IMR-90 (cell line): Measurements from ENCODE around the gene SPINK4. TPM values are rescaled to one million over a fixed set of nuclear protein-coding genes. Genes with fewer than 3 reads are reported as not detected.

Experiments
- ATAC-seq: fragments of 200-7000 bp; cut with Tn5 transposase; 2 replicates; pipeline ENCODE4 v1.9.1; 2020; ENCODE audit warnings: low read depth, mild to moderate bottlenecking, moderate library complexity
- BruUV-seq: library from RNA; stranded (reverse); fragments of 400-500 nt; replicated peaks from 2 replicates; lab custom pipeline; 2021; lab: Mats Ljungman, UMichigan
- CTCF ChIA-PET: fragments of 300-600 bp; formaldehyde crosslinking; extraction: SDS; loops from one replicate; lab custom pipeline; 2021; ENCODE audit warnings: antibody characterized with exemption; lab: Yijun Ruan, JAX
- POLR2A ChIA-PET: fragments of 300-600 bp; sonication (Branson Sonifier 250); formaldehyde crosslinking; loops from one replicate; lab custom pipeline; 2022; ENCODE audit warnings: antibody characterized with exemption; ENCODE audit not compliant: unreplicated experiment; lab: Charles Lee
- DNase-seq: peaks from one replicate; pipeline ENCODE4 v3.0.0; 2013
- H2AFZ ChIP-seq: replicated peaks from 2 replicates; pipeline ENCODE3; 2013; ENCODE audit warnings: low read length, mild to moderate bottlenecking; ENCODE audit not compliant: poor library complexity
- H2AK5ac ChIP-seq: 2 replicates; pipeline ENCODE4 v1.6.1; 2013; ENCODE audit warnings: low read depth, low read length, inconsistent platforms
- H2AK9ac ChIP-seq: replicated peaks from 2 replicates; pipeline ENCODE3; 2013; ENCODE audit warnings: mild to moderate bottlenecking, low read depth, low read length, moderate library complexity; ENCODE audit not compliant: poor library complexity
- H2BK120ac ChIP-seq: 2 replicates; pipeline ENCODE4 v1.6.1; 2013; ENCODE audit warnings: low read depth, low read length, inconsistent platforms
- H2BK15ac ChIP-seq: 3 replicates; pipeline ENCODE4 v1.6.1; 2013; ENCODE audit warnings: low read depth, low read length, inconsistent platforms
- H2BK20ac ChIP-seq: 2 replicates; pipeline ENCODE4 v1.6.1; 2013; ENCODE audit warnings: low read depth, mild to moderate bottlenecking, inconsistent platforms, low read length, moderate library complexity
- H2BK5ac ChIP-seq: 2 replicates; pipeline ENCODE4 v1.6.1; 2013; ENCODE audit warnings: mild to moderate bottlenecking, low read depth, low read length, inconsistent platforms; ENCODE audit not compliant: poor library complexity, severe bottlenecking
- H3K14ac ChIP-seq: replicated peaks from 2 replicates; pipeline ENCODE4 v1.6.1; 2013; ENCODE audit warnings: low read depth, low read length, inconsistent platforms
- H3K18ac ChIP-seq: 2 replicates; pipeline ENCODE4 v1.6.1; 2013; ENCODE audit warnings: low read depth, low read length, control low read depth
- H3K23ac ChIP-seq: 2 replicates; pipeline ENCODE4 v1.6.1; 2013; ENCODE audit warnings: low read depth, low read length, inconsistent platforms
- H3K27ac ChIP-seq: 2 replicates; pipeline ENCODE4 v1.5.1; 2013; ENCODE audit warnings: mild to moderate bottlenecking, control low read depth, low read length; ENCODE audit not compliant: insufficient read depth
- H3K27me3 ChIP-seq: 2 replicates; pipeline ENCODE4 v1.6.1; 2013; ENCODE audit warnings: low read length; ENCODE audit not compliant: control insufficient read depth, insufficient read depth
- H3K36me3 ChIP-seq: 2 replicates; pipeline ENCODE4 v1.6.1; 2013; ENCODE audit warnings: low read length, mixed read lengths; ENCODE audit not compliant: control insufficient read depth, insufficient read depth
- H3K4ac ChIP-seq: 2 replicates; pipeline ENCODE4 v1.6.1; 2013; ENCODE audit warnings: low read depth, low read length, inconsistent platforms
- H3K4me1 ChIP-seq: 2 replicates; pipeline ENCODE4 v1.6.1; 2013; ENCODE audit warnings: low read length, mixed read lengths; ENCODE audit not compliant: control insufficient read depth, insufficient read depth
- H3K4me2 ChIP-seq: 2 replicates; pipeline ENCODE4 v1.6.1; 2013; ENCODE audit warnings: low read depth, mild to moderate bottlenecking, control low read depth, low read length, moderate library complexity
- H3K4me3 ChIP-seq: 2 replicates; pipeline ENCODE4 v1.5.1; 2013; ENCODE audit warnings: low read depth, mild to moderate bottlenecking, control low read depth, low read length, moderate library complexity; ENCODE audit not compliant: insufficient read depth
- H3K56ac ChIP-seq: 2 replicates; pipeline ENCODE4 v1.6.1; 2013; ENCODE audit warnings: low read length, inconsistent platforms; ENCODE audit not compliant: insufficient read depth; ENCODE audit errors: extremely low read depth
- H3K79me1 ChIP-seq, 2 experiments: 2 replicates each; pipeline ENCODE4 v1.6.1; 2013; ENCODE audit warnings: low read length in 2 of 2, inconsistent platforms in 1 of 2, low read depth in 1 of 2
- H3K9ac ChIP-seq: 2 replicates; pipeline ENCODE4 v1.6.1; 2013; ENCODE audit warnings: low read depth, low read length, control low read depth
- H3K9me1 ChIP-seq: 2 replicates; pipeline ENCODE4 v1.6.1; 2013; ENCODE audit warnings: low read length, inconsistent platforms; ENCODE audit not compliant: insufficient read depth
- H3K9me3 ChIP-seq: 2 replicates; pipeline ENCODE4 v1.6.1; 2013; ENCODE audit warnings: low read length; ENCODE audit not compliant: control insufficient read depth, insufficient read depth
- H4K20me1 ChIP-seq: 2 replicates; pipeline ENCODE4 v1.6.1; 2013; ENCODE audit warnings: low read length, inconsistent platforms; ENCODE audit not compliant: insufficient read depth
- H4K5ac ChIP-seq: 2 replicates; pipeline ENCODE4 v1.6.1; 2013; ENCODE audit warnings: mild to moderate bottlenecking, low read depth, low read length, control low read depth
- H4K8ac ChIP-seq, 2 experiments: 2 replicates each; pipeline ENCODE4 v1.6.1; 2013; ENCODE audit warnings: low read depth in 2 of 2, low read length in 2 of 2, control low read depth in 1 of 2, inconsistent platforms in 1 of 2
- H4K91ac ChIP-seq: 2 replicates; pipeline ENCODE4 v1.6.1; 2013; ENCODE audit warnings: low read depth, low read length, inconsistent platforms; ENCODE audit not compliant: insufficient read depth
- BHLHE40 ChIP-seq: fragments of 150-350 bp; IDR thresholded peaks from 2 replicates; pipeline ENCODE4 v1.6.1; 2016; ENCODE audit warnings: mild to moderate bottlenecking, low read depth, low read length
- CEBPB ChIP-seq: IDR thresholded peaks from 2 replicates; pipeline ENCODE4 v1.6.1; 2012; ENCODE audit warnings: low read depth, low read length, improper control_type of control experiment
- CHD1 ChIP-seq: IDR thresholded peaks from 2 replicates; pipeline ENCODE4 v1.6.1; 2012; ENCODE audit warnings: low read depth, low read length, improper control_type of control experiment
- CTCF ChIP-seq: conservative IDR thresholded peaks from 2 replicates; pipeline ENCODE4 v1.5.1; 2012; ENCODE audit warnings: mild to moderate bottlenecking, low read depth, low read length, improper control_type of control experiment
- ELK1 ChIP-seq: fragments of 150-350 bp; IDR thresholded peaks from 2 replicates; pipeline ENCODE4 v1.6.1; 2016; ENCODE audit warnings: low read depth, mild to moderate bottlenecking, low read length, moderate library complexity, borderline replicate concordance
- FOS ChIP-seq: fragments of 150-350 bp; IDR thresholded peaks from 2 replicates; pipeline ENCODE4 v1.6.1; 2016; ENCODE audit warnings: low read depth, low read length
- MAFK ChIP-seq: IDR thresholded peaks from 2 replicates; pipeline ENCODE4 v1.6.1; 2012; ENCODE audit warnings: low read depth, low read length, improper control_type of control experiment
- MAZ ChIP-seq: IDR thresholded peaks from 2 replicates; pipeline ENCODE4 v1.6.1; 2012; ENCODE audit warnings: low read depth, mild to moderate bottlenecking, low read length, improper control_type of control experiment, moderate library complexity, borderline replicate concordance
- MXI1 ChIP-seq: IDR thresholded peaks from 2 replicates; pipeline ENCODE4 v1.6.1; 2012; ENCODE audit warnings: low read depth, mild to moderate bottlenecking, low read length, moderate library complexity, borderline replicate concordance
- NFE2L2 ChIP-seq: fragments of 150-350 bp; IDR thresholded peaks from 2 replicates; pipeline ENCODE4 v1.6.1; 2016; ENCODE audit warnings: low read depth, mild to moderate bottlenecking, low read length
- POLR2A ChIP-seq: IDR thresholded peaks from 2 replicates; pipeline ENCODE4 v1.6.1; 2012; ENCODE audit warnings: mild to moderate bottlenecking, low read depth, low read length
- RAD21 ChIP-seq: IDR thresholded peaks from 2 replicates; pipeline ENCODE4 v1.6.1; 2012; ENCODE audit warnings: low read length, improper control_type of control experiment
- RCOR1 ChIP-seq: IDR thresholded peaks from 2 replicates; pipeline ENCODE4 v1.6.1; 2012; ENCODE audit warnings: mild to moderate bottlenecking, low read length, improper control_type of control experiment; ENCODE audit not compliant: insufficient replicate concordance
- RFX5 ChIP-seq: IDR thresholded peaks from 2 replicates; pipeline ENCODE4 v1.8.0; 2012; ENCODE audit warnings: low read depth, mild to moderate bottlenecking, low read length, moderate library complexity
- WGBS, 2 experiments: methylation state at CpG; one replicate each; pipeline versions ENCODE4 v1.1.5 to v1.1.7; 2013; ENCODE audit warnings: missing lambda C conversion rate in 2 of 2; ENCODE audit not compliant: insufficient read length in 1 of 2; ENCODE audit errors: extremely low coverage in 2 of 2; 5-methylcytosine and 5-hydroxymethylcytosine counted together
- dilution Hi-C: fragments of 300-500 bp; cut with HindIII; formaldehyde crosslinking; loops from one replicate; pipeline ENCODE4 v1.14.3; 2018; ENCODE audit warnings: low sequenced_read_pairs; ENCODE audit not compliant: unreplicated experiment
- in situ Hi-C: fragments of 300-500 bp; cut with MboI; formaldehyde crosslinking; loops from 3 replicates; pipeline ENCODE4 v1.14.3; 2019; ENCODE audit warnings: low sequenced_read_pairs, inconsistent platforms, mixed read lengths
- intact Hi-C: fragments of 100-400 bp; cut with micrococcal nuclease; formaldehyde crosslinking; loops from 2 replicates; pipeline ENCODE4 v1.10.0; 2022
- polyA plus RNA-seq, 3 experiments: library from polyadenylated mRNA; depleted of rRNA; stranded (reverse); fragments of >200 nt; gene quantifications; 2 replicates each; pipeline ENCODE4 v1.2.3, GENCODE V29; 2012; ENCODE audit warnings: low replicate concordance in 1 of 3
- total RNA-seq: library from RNA; depleted of rRNA; stranded (reverse); fragments of >200 nt; gene quantifications from 2 replicates; pipeline ENCODE4 v1.2.3, GENCODE V29; 2012
- TF ChIP-seq, protein P1 (sequence below): fragments of 150-350 bp; IDR thresholded peaks from 2 replicates; pipeline ENCODE4 v1.6.1; 2017; ENCODE audit warnings: mild to moderate bottlenecking, antibody characterized with exemption, low read length, low read depth

The SPINK4 gene
- total and polyA plus RNA-seq, 2 of the 4 experiments (the other 2 are of a cell fraction) = not detected

- ATAC-seq (peak; percentile 28; the same call in 1 of the 2 replicates), DNase-seq (no peak)
- no CpG with 5 or more reads among the region's 1 CpG for WGBS, 2 experiments
- Histone ChIP-seq H3K9ac (no peak overlapping the region), H3K4ac (no peak overlapping the region), H2AK9ac (no peak overlapping the region), H3K56ac (no peak overlapping the region), H3K27me3 (no peaks in the 10 kb centered on the region), H3K79me1 (peaks cover 17 to 26% of the 10 kb centered on the region in 2 experiments; a peak in 3 of 4 replicates), H3K4me1 (peaks cover 5% of the 10 kb centered on the region), H2BK20ac (no peak overlapping the region), H3K23ac (no peak overlapping the region), H3K9me3 (no peaks in the 10 kb centered on the region), H3K27ac (no peak overlapping the region), H2BK120ac (no peak overlapping the region), H3K36me3 (peaks cover 37% of the 10 kb centered on the region), H3K14ac (no peak overlapping the region), H2AFZ (no peak overlapping the region), H4K91ac (no peak overlapping the region), H4K20me1 (no peaks in the 10 kb centered on the region), H3K4me2 (no peak overlapping the region), H4K5ac (no peak overlapping the region), H3K18ac (no peak overlapping the region), H4K8ac (no peak overlapping the region), H3K4me3 (no peak overlapping the region), H2BK5ac (no peak overlapping the region), H3K9me1 (peaks cover 2% of the 10 kb centered on the region; the same call in 1 of the 2 replicates), H2BK15ac (no peak overlapping the region), H2AK5ac (no peak overlapping the region)
- in situ Hi-C loops (no loop called here), intact Hi-C loops (no loop called here), dilution Hi-C loops (no loop called here)
- BruUV-seq = no TSS peak
- ChIA-PET POLR2A (no interaction called here), CTCF (no interaction called here)
- no peak for TF ChIP-seq CTCF
- TF ChIP-seq BHLHE40 = no peak
- no peak for TF ChIP-seq RAD21
- no peak for TF ChIP-seq MAZ
- no peak for TF ChIP-seq MXI1
- no peak for TF ChIP-seq CHD1
- no peak for TF ChIP-seq MAFK
- TF ChIP-seq CEBPB = no peak
- no peak for TF ChIP-seq RFX5
- no peak for TF ChIP-seq POLR2A
- no peak for TF ChIP-seq RCOR1
- no peak for TF ChIP-seq FOS
- no peak for TF ChIP-seq NFE2L2
- TF ChIP-seq, protein P1, sequence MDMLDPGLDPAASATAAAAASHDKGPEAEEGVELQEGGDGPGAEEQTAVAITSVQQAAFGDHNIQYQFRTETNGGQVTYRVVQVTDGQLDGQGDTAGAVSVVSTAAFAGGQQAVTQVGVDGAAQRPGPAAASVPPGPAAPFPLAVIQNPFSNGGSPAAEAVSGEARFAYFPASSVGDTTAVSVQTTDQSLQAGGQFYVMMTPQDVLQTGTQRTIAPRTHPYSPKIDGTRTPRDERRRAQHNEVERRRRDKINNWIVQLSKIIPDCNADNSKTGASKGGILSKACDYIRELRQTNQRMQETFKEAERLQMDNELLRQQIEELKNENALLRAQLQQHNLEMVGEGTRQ = no peak
- no peak for TF ChIP-seq ELK1
These were observed 32.1 kb downstream of the SPINK4 start for GRCh38 chr9:33272061-33272460.
